ENCODE results near the gene RCE1. TPM values are rescaled to one million over a fixed set of nuclear protein-coding genes. Genes with fewer than 3 reads are reported as not detected.

RCE1 gene
- total and polyA plus RNA-seq, 8 donors, result 8.2 to 19.0 (median 10.1) TPM

- DNase-seq, result no peak
- no peak for FAIRE-seq
- no peaks in the 10 kb centered on the region for H3K27me3 ChIP-seq
- H3K27ac ChIP-seq, result no peak overlapping the region
- peak overlapping the region in 1 of 4 donors; percentile 10 for H3K4me3 ChIP-seq
- ATAC-seq, result peak in 1 of 4 donors; percentile 8
- 82 to 86% methylated on average over 13 of the region's 13 CpGs for WGBS, 2 donors
- intact Hi-C loops (cut with DNase I), result no loop called here
- no peaks in the 10 kb centered on the region for H3K9me3 ChIP-seq
- no peaks in the 10 kb centered on the region for H3K4me1 ChIP-seq
- no peak for TF ChIP-seq CTCF (IDR thresholded peaks at IDR 0.05)
- no peaks in the 10 kb centered on the region for H3K36me3 ChIP-seq
These were observed 25.0 kb downstream of the RCE1 start for GRCh38 chr11:66868082-66868725.

- Histone ChIP-seq H3K27ac (no peak overlapping the region), H3K9me3 (no peaks in the 10 kb centered on the region), H3K27me3 (no peaks in the 10 kb centered on the region), H3K4me3 (peak overlapping the region in 1 of 4 donors; percentile 10), H3K4me1 (no peaks in the 10 kb centered on the region), H3K36me3 (no peaks in the 10 kb centered on the region)
- intact Hi-C loops (cut with DNase I), result no loop called here
- peak; percentile 66 to 84 (median 78) for DNase-seq
- WGBS, 2 donors, result 41% methylated on average over 27 of the region's 27 CpGs
- TF ChIP-seq CTCF (IDR thresholded peaks at IDR 0.05), result peak in 3 of 4 donors; percentile 24 to 33 (median 32)
- FAIRE-seq, result no peak
- ATAC-seq, result peak; percentile 90 to 97 (median 94)
These were observed 25.7 kb downstream of the RCE1 start for GRCh38 chr11:66868726-66869566.

GRCh38 chr11:66869567-66869870 lies 26.3 kb downstream of the RCE1 start:
- intact Hi-C loops (cut with DNase I), result no loop called here
- DNase-seq (peak in 1 of 6 donors; percentile 41), ATAC-seq (no peak), FAIRE-seq (no peak)
- H3K9me3 ChIP-seq, result no peaks in the 10 kb centered on the region
- no peak overlapping the region for H3K4me3 ChIP-seq
- no peaks in the 10 kb centered on the region for H3K4me1 ChIP-seq
- H3K27ac ChIP-seq, result no peak overlapping the region
- TF ChIP-seq CTCF (IDR thresholded peaks at IDR 0.05), result no peak
- no peaks in the 10 kb centered on the region for H3K36me3 ChIP-seq
- no peaks in the 10 kb centered on the region for H3K27me3 ChIP-seq
- 92 to 95% methylated on average over 9 of the region's 9 CpGs for WGBS, 2 donors

- 93 to 94% methylated on average over 16 of the region's 16 CpGs for WGBS, 2 donors
- Histone ChIP-seq H3K27me3 (no peaks in the 10 kb centered on the region), H3K4me3 (no peak overlapping the region), H3K9me3 (no peaks in the 10 kb centered on the region), H3K27ac (no peak overlapping the region), H3K4me1 (no peaks in the 10 kb centered on the region), H3K36me3 (no peaks in the 10 kb centered on the region)
- intact Hi-C loops (cut with DNase I), result no loop called here
- ATAC-seq (no peak), DNase-seq (peak in 1 of 6 donors; percentile 42), FAIRE-seq (no peak)
- no peak for TF ChIP-seq CTCF (IDR thresholded peaks at IDR 0.05)
These were observed 26.9 kb downstream of the RCE1 start for GRCh38 chr11:66870131-66870530.

Measured in pancreas (tissue), 10 donors.